G401.6 (cell line): ENCODE results near the gene HCLS1.
"Not testable (repeated sequence)": the region's sequence is repeated elsewhere in the genome, so short reads cannot be mapped to it uniquely, and the experiment has no call there.

Source experiments
- FAIRE-seq: peaks from 2 replicates; lab custom pipeline; 2012; peaks lifted over from hg19 to GRCh38; lab: Jason Lieb, UNC

Gene HCLS1, protein sequence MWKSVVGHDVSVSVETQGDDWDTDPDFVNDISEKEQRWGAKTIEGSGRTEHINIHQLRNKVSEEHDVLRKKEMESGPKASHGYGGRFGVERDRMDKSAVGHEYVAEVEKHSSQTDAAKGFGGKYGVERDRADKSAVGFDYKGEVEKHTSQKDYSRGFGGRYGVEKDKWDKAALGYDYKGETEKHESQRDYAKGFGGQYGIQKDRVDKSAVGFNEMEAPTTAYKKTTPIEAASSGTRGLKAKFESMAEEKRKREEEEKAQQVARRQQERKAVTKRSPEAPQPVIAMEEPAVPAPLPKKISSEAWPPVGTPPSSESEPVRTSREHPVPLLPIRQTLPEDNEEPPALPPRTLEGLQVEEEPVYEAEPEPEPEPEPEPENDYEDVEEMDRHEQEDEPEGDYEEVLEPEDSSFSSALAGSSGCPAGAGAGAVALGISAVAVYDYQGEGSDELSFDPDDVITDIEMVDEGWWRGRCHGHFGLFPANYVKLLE

DNA sequence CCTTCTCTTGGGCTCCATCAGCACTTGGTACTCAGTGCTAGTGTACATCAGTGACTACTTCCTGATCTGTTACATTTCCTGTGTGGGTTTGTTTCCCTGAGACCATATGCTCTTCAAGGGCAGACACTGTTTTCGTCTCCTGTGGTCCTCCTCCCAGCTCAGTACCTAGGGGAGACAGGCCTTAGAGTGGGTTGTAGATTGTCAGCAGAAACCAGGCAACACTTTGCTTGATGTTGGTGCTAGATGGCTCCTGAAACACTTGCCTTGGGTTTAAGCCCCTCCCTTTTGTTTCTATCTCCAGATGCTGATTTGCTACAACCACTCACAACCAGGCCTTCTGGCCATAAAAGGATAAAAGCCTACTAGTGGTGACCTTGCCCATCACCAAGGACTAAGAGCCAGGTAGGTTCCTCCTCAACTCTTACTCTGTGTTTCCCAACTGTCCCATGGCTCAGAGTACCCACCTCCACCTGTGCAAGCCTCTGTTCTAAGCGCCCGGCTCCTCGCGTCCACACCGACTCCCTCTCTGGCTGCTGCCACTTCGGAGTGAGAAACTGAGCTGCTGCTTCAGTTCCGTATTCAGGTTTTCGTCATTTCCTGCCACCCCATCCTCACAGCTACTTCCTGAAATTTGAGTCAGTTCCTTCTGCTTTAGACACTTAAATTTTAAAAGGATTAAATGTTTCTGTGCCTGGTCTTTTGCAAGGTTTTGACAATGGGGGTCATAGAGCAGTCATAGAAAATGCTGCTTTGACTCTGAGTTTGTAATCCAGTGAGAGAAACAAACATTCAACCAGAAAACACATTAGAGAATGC lies at the start of gene HCLS1:
TSS of gene HCLS1 (minus strand) at position 548 of the 816 bp plus-strand sequence. CDS start 2,556 bp downstream, outside the sequence.
- FAIRE-seq: no peak

DNA sequence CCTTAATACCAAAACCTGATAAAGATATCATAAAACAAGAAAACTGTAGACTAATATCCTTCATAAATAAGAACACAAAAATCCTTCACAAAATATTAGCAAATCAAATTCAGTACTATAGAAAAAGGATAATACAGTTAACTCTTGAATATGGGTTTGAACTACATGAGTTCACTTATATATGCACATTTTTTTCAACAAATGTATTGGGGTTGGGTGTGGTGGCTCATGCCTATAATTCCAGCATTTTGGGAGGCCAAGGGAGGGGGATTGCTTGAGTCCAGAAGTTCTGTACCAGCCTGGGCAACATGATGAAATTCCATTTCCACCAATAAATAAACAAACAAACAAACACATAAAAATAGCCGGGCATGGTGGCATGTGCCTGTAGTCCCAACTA lies 49.6 kb upstream of the HCLS1 start:
- FAIRE-seq: no peak

DNA sequence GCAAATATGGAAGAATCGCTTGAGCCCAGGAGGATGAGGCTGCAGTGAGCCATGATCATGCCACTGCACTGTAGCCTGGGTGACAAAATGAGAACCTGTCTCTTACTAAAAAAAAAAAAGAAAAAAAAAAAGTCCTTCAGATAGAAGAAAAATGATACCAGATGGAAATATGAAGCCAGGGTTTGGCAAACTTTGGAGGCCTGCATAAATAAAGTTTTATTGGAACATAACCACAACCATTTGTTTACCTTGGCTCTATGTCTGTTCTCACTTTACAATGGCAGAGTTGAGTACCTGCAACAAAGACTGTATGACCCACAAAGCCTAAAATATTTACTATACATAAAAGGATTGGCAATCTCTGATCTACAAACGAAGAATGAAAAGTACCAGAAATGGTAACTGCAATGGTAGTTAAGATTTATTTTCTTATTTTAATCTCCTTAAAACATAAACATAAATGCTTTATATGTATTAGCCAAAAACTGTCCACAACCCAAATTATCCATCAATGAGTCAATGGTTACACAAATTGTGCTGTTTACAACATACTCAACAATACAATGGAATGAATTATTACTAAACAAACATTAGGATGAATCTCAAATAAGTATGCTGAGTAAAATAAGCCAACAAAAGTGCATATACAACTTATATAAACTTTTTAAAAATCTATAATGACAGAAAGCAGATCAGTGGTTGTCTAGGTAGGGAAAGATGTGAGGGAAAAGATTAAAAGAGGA lies 47.0 kb upstream of the HCLS1 start:
- FAIRE-seq: no peak

DNA sequence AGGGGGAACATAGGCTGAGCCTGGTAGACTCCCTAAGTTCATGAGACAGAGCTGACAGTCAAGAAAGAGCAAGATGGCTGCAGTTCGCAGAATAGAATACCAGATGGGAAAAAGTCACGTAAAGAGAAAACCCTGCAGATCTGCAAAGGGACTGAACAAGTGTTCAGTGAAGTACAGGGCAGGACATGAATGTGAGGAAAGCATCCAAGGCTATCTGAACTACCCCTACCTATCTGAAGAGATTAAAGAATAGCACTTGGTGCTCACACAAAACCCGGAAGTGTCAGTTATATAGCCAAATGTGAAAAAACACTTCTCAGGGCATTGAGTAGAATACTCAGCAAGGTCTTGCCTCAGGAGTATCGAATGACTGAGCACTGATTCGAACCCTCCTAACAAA lies 44.8 kb upstream of the HCLS1 start:
- no peak for FAIRE-seq

DNA sequence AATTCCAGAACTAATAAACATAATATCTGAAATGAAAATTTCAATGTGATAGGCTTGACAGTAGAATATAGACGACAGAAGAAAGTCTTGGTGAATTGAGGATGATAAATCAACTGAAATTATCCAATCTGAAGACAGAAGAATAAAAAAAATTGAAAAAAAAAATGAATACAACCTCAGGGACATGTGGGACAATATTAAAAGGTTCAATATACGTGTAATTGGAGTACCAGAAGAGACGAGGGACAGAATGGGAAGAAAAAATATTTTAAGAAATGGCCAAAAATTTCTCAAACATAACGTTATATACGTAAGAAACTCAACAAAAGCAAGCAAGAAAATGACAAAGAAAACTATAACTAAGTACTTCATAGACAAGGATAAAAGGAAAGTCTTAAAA lies 43.3 kb upstream of the HCLS1 start:
- FAIRE-seq: no peak

DNA sequence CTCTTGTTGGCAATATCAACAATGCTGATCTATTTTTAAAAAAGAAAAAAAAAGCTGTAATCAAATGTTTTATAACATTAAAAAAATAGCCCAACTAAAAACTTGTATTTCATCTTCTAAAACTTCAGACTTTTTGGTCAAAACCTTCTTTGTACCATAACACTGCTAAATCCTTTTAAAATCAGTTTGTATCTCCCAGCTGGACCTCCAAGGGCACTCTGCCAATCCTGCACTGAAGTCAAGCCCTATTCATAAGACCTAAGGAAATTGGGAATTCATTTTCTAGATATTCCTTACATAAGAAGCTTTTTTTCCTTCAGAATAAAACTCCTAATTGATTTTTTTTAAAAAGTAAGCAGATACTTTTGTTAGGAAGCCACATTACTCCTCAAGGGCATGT lies 38.2 kb upstream of the HCLS1 start:
- FAIRE-seq: no peak

DNA sequence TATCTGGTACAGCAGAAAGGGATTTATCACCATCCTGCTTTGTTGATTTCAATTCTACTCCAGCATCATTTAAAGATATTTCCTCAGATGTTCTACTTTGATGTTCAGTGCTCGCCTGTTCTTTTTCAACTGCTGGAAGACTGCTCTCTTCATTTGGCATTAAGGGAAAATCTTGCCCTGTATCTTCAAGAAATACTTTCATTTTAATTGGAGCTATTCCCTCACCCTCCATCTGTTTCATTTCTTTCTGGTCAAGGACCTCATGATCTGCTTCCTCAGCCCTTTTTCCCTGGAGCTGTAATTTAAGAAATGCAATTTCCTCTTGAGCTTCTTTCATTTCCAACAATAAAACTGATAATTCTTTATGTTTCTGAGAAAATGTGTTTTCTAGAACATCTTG lies 37.8 kb upstream of the HCLS1 start:
- FAIRE-seq: no peak

DNA sequence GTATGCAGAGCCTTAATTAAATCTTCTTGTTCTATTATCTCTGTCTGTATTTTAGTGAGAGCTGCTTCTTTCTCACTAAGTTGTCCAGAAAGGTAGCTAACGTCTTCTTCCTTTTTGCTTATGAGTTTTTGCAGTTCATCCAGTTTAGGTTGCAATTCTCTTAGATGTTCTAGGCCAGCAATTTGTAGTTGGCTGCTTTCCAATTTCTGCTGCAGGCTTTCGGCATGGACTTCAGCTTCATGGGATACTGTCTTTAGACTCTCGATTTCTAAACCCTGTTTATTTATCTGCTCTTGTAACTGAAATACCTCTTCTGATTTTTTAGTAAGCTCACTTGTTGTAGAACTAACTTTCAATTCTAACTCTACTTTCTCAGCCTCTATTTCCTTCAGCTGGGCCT lies 35.5 kb upstream of the HCLS1 start:
- FAIRE-seq: no peak

DNA sequence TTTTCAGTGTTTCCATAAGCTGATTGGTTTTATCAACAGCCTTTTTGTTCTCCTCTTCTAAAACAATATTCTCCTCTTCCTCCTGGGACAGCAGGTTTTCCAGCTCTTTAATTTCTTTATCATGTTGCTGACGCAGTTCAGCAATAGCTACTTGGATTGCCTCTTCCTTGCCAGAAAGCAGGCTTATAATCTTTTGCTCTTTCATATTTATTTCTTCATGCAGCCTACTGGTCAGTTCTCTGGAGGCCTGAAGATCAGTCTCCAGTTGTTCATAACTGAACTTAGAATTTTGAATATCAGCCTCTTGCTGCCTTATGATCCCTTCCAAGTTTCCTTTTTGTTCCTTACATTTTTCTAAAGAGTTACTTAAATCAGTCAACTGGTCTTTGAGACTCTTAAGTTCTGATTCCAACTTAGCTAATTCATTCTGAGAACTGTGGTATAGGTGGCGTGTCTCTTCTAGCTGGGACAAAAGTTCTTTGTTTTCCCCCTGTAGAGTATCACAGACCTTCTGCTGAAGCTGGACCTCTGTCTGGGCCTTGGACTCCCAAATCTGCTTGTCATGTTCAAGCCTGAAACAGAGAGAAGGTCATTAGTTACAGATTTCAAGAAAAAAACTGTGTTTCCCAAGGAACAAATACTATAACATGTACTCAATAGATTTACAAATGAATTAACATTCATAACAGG lies 31.5 kb upstream of the HCLS1 start:
- FAIRE-seq: no peak

DNA sequence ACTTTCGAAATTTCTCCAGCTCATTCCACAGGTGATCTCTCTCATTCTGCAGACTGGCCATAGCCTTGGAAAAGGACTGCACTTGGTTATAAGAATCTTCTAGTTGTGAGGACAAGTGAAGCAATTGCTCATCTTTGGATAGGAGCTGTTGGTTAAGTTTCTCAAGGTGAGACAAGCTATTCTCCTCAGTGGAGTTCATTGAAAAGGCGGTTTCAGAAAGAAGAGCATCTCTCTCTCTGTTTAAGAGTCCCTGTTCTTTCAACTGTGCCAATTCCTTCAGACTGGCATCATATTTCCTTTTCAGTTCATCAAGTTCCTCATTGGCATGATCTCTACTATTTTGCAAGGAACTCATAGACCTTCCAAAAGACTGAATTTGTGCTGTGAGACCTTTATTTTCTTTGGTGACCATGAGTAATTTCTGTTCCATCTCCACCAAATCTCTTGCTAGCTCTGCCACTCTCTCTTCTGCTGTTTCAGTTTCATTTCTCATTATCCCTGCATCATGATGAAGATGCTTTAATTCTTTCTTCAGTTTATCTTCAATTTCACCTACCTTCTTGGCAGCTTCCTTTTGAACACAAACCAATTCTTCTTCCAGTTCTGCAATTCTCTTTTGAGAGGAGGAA lies 30.2 kb upstream of the HCLS1 start:
- no peak for FAIRE-seq

DNA sequence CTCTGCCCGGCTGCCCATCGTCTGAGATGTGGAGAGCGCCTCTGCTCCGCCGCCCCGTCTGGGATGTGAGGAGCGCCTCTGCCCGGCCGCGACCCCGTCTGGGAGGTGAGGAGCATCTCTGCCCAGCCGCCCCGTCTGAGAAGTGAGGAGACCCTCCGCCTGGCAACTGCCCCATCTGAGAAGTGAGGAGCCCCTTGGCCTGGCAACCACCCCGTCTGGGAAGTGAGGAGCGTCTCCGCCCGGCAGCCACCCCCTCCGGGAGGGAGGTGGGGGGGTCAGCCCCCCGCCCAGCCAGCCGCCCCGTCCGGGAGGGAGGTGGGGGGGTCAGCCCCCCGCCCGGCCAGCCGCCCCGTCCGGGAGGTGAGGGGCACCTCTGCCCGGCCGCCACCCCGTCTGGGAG lies 28.0 kb upstream of the HCLS1 start:
- FAIRE-seq: not testable (repeated sequence)

DNA sequence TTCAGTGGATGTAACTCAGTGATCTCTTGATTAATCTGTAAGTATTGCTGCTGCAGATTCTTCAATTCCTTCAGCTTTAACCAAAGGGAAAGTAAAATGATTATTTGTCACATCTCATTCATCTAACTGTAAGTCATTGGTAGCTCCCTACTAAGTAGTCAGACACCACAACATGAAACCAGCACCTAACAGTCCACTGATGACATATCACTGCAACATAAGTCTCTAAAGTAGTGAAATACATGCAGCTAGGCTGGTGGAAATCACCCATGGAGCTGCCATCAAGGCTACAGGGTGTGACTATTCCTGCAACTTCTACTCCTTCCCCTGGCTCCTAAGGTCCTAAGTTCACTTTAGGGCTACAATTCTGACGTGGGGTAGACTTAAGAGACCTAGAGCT lies 21.1 kb upstream of the HCLS1 start:
- FAIRE-seq: no peak

DNA sequence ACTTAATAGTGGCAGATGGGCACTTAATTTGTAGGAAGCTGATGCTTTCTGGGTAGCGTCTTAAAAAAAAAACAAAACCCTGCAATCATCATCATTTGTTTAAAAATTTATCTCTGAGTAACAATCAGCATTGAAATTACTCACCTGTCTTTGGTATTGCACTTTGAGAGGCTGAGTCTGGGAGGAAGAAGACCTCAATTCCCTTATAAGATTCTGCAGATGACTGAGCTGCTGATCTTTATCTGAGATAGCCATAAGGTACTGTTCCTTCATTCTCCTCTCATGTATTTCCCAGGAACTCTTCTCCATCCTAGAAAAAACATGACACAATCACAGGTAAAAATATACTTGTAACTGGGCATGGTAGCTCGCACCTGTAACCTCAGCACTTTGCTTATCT lies 16.4 kb upstream of the HCLS1 start:
- no peak for FAIRE-seq

DNA sequence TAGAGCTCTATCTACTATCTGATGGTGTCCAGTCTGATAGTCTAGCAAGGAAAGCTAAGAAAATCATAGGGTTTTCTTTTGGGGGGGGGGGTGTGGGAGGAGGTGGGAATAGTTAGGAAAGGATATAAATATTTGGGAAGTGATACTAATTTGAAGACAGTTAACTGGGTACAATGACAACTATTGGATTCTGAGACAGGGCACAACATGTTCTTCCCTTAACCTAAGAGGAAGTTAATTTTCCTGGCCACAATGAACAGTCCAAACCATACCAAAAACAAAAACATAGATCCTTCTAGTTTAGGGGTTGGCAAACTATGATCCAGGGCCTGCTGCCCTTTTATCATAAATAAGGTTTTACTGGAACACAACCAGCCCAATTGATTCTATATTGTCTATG lies 10.0 kb upstream of the HCLS1 start:
- FAIRE-seq: no peak

DNA sequence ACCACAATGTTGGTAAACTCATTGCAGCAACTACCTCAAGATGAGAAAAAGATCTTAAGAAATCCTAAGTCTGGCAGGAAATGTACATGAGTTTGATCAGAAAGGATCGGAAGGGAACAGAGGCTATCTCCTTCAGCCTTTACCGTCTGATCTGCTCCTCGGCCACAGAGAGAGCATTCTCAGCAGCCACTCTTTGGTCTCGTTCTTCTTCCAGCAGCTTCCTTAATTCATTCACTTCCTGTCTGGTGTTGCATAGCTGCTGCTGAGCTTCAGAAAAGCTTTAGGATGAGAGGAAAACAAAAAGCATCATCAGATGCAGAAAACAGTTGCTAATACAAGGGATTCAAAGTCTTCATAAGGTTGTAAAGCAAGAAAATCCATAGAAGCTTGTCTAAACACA lies 6.6 kb upstream of the HCLS1 start:
- FAIRE-seq: no peak

DNA sequence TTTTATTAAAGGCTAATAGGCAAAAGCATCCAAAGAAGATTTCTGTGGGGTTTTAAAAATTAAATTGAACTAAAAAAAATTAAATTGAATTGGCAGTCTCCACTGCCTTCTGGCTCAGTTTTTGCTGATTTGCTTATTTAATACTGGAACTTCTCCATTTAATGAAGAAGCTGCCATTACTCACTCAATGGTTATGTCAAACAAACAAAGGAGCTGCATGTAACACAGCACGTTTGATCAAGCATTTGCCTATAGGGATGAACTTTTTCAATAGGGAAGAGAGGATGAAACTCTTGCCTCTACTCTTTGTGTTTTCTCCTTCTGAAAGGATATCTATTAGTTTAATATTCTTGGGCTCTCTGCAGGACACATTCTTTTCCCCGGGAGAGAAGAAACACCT lies 4.8 kb upstream of the HCLS1 start:
- FAIRE-seq: no peak

DNA sequence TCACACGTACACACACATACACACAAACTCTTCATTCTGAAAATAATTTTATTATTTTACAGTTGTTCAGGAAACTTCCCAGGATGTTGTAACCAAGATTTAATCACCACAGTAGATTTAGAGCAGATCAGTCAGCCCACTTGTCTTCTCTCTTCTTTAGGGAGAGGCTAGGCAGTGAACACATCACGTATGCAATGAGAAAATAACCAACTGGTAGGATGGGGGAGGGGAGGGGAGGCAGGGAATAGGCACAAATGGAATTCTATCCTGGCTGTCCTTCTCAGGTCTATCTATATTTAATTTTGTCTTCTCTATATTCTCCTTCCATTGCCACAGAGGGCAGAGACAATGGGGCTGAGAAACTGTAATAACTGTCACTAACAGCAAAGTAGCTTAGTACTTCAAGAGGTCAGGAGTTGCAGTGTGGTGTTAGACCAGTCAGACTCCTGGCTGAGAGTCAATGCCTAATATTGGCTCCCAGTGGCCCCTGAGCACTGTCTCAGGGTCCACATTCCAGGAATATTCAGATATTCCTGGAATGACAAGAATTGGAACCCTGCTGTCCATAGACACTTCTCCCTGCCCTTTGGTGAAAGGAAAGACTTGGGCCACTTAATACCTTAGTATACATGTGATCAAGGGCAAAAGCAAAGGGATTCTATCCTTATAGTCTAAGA lies 2.6 kb upstream of the HCLS1 start:
- no peak for FAIRE-seq

DNA sequence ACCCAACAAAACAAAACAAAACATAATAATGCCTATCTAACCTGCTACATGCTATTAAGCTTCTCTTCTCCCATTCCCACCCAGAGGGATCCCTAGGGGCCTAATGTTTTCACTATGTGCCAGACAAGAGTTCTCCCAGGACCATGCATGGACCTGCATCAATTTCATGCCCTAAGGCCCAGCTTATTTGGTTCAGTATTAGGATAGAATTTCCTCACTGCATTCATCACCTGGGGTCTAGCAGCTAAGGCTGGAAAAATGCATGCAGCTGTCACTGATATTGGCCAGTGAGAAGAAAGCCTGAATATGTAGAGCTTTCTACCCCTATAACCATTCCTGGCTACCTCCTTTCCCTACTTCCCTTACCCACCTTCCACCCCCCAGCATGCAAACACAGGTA lies 2.0 kb upstream of the HCLS1 start:
- FAIRE-seq: no peak

DNA sequence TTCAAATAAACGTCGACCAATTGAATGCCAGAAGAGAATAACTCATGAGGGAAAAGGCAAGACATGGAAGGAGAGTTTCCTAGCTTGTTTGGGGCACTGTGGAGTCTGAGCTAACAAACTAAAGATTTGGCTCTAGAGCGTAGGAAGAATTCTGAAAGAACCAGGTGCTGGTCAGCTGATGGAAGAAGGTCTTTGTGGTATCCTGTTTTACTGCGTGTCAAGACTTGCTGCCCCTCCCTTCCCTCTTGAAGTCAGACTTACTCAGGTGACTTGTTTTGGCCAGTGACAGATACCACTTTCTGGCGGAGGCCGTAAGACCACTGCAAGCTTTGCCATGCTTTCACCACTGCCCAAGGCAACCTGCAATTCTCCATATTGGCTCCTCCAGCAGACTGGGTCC lies 673 bp upstream of the HCLS1 start:
- FAIRE-seq: no peak

DNA sequence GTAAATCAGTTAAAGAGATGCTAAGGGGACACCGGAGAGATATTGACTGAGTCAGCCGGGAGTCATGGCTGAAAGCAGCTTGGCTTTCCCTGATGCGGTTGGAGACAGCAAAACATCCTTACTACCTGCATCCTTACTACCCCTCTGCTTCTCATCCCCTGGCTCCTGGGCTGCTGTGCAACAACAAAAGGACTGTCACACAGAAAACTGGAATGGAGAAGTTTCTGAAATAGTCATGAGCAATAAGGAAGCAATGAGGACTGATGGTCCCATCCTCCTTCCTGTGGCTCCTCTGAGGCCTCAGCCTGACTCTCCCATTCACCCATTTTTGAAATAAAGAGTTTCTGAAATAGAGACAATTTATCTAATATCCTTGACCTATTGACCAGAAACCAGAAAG lies 1.1 kb downstream of the HCLS1 start:
- no peak for FAIRE-seq
